LoVo (cell line): ENCODE measurements around the gene ELAVL1.
"Not testable (repeated sequence)": the region's sequence is repeated elsewhere in the genome, so short reads cannot be mapped to it uniquely, and the experiment has no call there.

Experiments used
- DNase-seq: peaks from one replicate; pipeline ENCODE4 v3.0.0-alpha.2; 2016; ENCODE audit warnings: low spot score

The ELAVL1 gene

GRCh38 chr19:8005534-8006256, at the start of gene ELAVL1:
ELAVL1 (minus strand) TSS chr19:8005641; CDS start chr19:7991815, 13,826 bp downstream.
- DNase-seq, result peak; percentile 93

DNA sequence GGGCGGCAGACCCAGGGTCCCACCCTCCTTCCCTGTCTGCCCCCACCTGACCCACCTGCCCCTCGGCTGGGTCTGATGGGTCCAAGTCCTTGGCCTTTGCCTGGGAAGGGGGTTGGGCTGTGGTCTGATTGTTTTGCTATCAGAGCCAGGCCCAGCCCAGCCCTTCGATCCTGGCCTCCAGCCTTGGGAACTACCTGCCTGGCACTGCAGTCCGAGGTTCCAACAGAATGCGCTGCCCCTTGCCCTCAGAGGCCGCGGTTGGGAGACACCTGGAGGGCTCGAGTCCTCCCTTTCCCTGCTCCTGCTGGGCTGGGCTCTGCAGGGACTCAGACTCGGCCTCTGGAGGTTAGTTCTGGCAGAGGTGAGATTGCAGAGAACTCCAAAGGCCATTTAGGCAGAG, 48.7 kb upstream of the ELAVL1 start:
- DNase-seq, result no peak

DNA sequence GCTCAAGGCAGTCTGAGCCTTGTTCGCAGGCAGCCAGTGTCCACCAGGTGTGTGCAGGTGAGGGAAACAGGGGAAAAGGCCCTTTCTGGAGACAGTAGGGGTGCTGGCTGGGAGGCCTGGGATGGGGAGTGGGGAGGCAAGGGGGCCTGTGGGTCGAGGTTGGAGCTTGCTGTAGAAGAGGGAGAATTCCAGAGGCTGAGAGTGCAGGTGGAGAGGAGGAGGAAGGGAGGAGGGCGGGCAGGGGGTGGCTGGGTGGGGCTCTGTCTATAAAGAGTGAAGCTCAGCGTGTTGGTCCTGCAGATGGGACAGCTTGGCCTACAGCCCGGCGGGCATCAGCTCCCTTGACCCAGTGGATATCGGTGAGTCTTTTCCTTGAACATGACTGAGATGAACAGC, 47.0 kb upstream of the ELAVL1 start, which contains the start of gene CCL25:
CCL25 (plus strand) TSS at position 297 of the 396 bp plus-strand sequence. CDS start 290 bp downstream, outside the sequence.
- DNase-seq, result no peak

- peak; percentile 56 for DNase-seq
These were observed 45.0 kb upstream of the ELAVL1 start for GRCh38 chr19:8050274-8051096.

GRCh38 chr19:8046569-8047165, 41.2 kb upstream of the ELAVL1 start:
- no peak for DNase-seq

GRCh38 chr19:8045872-8046568, 40.6 kb upstream of the ELAVL1 start:
- no peak for DNase-seq

- no peak for DNase-seq
These were observed 38.6 kb upstream of the ELAVL1 start for GRCh38 chr19:8044018-8044417.

DNA sequence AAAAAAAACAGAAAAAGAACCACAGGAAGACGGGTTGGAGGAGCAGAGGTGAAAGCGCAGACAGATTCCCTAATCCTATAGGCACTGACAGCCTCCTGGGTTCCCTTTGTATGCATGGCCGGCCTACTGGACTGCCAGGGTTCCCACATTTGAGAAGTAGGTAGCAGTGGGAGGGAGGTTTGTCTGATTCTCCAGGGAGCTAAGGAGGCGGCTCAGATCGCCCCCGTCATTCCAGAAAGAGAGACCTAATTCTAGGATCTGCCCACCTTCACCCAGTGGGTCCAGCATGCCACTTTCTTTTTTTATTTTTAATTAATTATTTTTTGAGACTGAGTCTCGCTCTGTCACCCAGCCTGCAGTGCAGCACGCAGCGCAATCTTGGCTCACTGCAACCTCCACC, 37.5 kb upstream of the ELAVL1 start:
- DNase-seq, result no peak

DNA sequence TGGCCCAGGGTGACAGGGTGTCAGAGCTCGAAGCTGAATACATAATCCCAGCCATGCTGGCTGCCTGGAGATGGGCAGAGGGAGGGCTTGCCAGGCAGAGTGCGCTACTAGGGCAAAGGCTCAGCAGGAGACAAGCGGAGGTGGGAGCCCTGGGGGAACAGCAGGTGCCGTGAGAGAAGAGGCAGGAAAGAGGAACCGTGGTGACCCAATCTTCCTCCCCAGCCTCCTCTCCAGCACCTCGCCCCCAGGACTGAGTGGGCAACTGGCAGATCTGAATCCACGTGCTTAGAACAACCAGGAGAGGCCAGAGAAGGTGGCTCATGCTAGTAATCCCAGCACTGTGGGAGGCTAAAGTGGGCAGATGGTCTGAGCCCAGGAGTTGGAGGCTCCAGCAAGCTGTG, 36.1 kb upstream of the ELAVL1 start:
- DNase-seq, result no peak

GRCh38 chr19:8039231-8039630, 33.8 kb upstream of the ELAVL1 start:
- no peak for DNase-seq

- DNase-seq, result no peak
These were observed 33.4 kb upstream of the ELAVL1 start for GRCh38 chr19:8038815-8039214.

GRCh38 chr19:8036434-8037099, 31.1 kb upstream of the ELAVL1 start:
- no peak for DNase-seq

GRCh38 chr19:8034178-8034525, 28.7 kb upstream of the ELAVL1 start:
- no peak for DNase-seq

- not testable (repeated sequence) for DNase-seq
These were observed 28.1 kb upstream of the ELAVL1 start for GRCh38 chr19:8033287-8034177.

- DNase-seq, result no peak
These were observed 25.5 kb upstream of the ELAVL1 start for GRCh38 chr19:8030960-8031359.

GRCh38 chr19:8028951-8029491, 23.6 kb upstream of the ELAVL1 start:
- DNase-seq, result no peak

GRCh38 chr19:8025316-8025715, 19.9 kb upstream of the ELAVL1 start:
- DNase-seq, result no peak

DNA sequence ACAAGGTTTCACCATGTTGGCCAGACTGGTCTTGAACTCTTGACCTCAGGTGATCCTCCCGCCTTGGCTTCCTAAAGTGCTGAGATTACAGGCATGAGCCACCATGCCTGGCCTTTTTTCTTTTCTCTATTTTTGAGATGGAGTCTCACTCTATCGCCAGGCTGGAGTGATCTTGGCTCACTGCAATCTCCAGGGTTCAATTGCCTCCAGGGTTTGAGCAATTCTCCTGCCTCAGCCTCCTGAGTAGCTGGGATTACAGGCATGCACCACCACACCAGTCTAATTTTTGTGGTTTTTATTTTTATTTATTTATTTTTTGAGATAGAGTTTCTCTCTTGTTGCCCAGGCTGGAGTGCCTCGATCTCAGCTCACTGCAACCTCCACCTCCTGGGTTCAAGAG, 18.8 kb upstream of the ELAVL1 start:
- not testable (repeated sequence) for DNase-seq

DNA sequence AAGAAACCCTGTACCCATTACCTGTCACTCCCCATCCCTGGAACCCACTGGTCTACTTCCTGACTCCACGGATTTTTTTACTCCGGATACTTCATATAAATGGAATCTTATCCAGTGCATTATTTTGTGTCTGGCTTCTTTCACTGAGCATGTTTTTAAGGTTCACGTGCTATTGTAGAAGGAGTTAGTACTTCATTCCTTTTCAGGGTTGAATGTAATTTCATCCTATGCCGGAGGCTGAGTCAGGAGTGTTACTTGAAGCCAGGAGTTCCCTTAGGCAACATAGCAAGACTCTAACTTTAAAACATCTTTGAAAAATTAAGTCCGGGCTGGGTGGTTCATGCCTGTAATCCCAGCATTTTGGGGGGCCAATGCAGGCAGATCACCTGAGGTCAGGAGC, 17.9 kb upstream of the ELAVL1 start:
- no peak for DNase-seq

- DNase-seq, result no peak
These were observed 16.8 kb upstream of the ELAVL1 start for GRCh38 chr19:8022275-8022674.
